Kidney (tissue), 14 donors: ENCODE data around the gene NLRP11. TPM values are rescaled to one million over a fixed set of nuclear protein-coding genes. Genes with fewer than 3 reads are reported as not detected.

Source experiments
- DNase-seq, 5 donors: peaks; one replicate each; pipeline ENCODE4 v3.0.0-alpha.2; 2013 to 2020
- FAIRE-seq: peaks from 2 replicates; lab custom pipeline; 2012; peaks lifted over from hg19 to GRCh38; lab: Jason Lieb, UNC
- H3K27ac ChIP-seq, 2 donors: one replicate each; pipeline ENCODE4 v1.7.0; 2013; ENCODE audit warnings: low read depth in 2 of 2, low read length in 2 of 2, inconsistent platforms in 1 of 2
- H3K27me3 ChIP-seq: one replicate; pipeline ENCODE4 v1.7.1; 2013; ENCODE audit warnings: low read length, inconsistent platforms; ENCODE audit not compliant: control insufficient read depth, insufficient read depth
- H3K36me3 ChIP-seq, 3 donors: one replicate each; pipeline versions ENCODE4 v1.7.0 to v1.7.1; 2013; ENCODE audit warnings: low read length in 3 of 3, control low read depth in 1 of 3, inconsistent platforms in 1 of 3; ENCODE audit not compliant: insufficient read depth in 3 of 3, control insufficient read depth in 2 of 3
- H3K4me1 ChIP-seq, 3 donors: one replicate each; pipeline versions ENCODE4 v1.7.0 to v1.7.1; 2013; ENCODE audit warnings: low read length in 3 of 3, inconsistent platforms in 1 of 3, low read depth in 1 of 3; ENCODE audit not compliant: control insufficient read depth in 2 of 3, insufficient read depth in 2 of 3
- H3K4me3 ChIP-seq, 3 donors: one replicate each; pipeline versions ENCODE4 v1.7.0 to v1.8.1; 2013; ENCODE audit warnings: low read length in 3 of 3, control low read depth in 1 of 3, inconsistent platforms in 1 of 3
- H3K9ac ChIP-seq, 3 donors: one replicate each; pipeline versions ENCODE4 v1.7.0 to v1.7.1; 2013; ENCODE audit warnings: low read length in 3 of 3, control low read depth in 1 of 3, inconsistent platforms in 1 of 3
- H3K9me3 ChIP-seq, 3 donors: one replicate each; pipeline versions ENCODE4 v1.7.0 to v1.7.1; 2013; ENCODE audit warnings: low read length in 3 of 3, control low read depth in 1 of 3, inconsistent platforms in 1 of 3; ENCODE audit not compliant: control insufficient read depth in 2 of 3, insufficient read depth in 1 of 3
- CTCF ChIP-seq: IDR thresholded peaks from 3 replicates; pipeline ENCODE4 v1.5.1; 2012; ENCODE audit warnings: mild to moderate bottlenecking, moderate library complexity, borderline replicate concordance; ENCODE audit not compliant: insufficient read depth; ENCODE audit errors: extremely low read depth
- intact Hi-C: fragments of 100-400 bp; cut with DNase I; formaldehyde crosslinking; loops from one replicate; pipeline ENCODE4 v1.11.1; 2022
- polyA plus RNA-seq: library from polyadenylated mRNA; stranded (reverse); fragments of 350-450 nt; fragmentation: Illumina TruSeq; extraction: RNeasy Lipid Tissue Mini Kit (QIAGEN cat#74804); gene quantifications from one replicate; pipeline ENCODE4 v1.2.3, GENCODE V29; 2014; ENCODE audit warnings: low read depth, low replicate concordance; ENCODE audit not compliant: insufficient read depth
- total RNA-seq: library from RNA; stranded (reverse); fragmentation: NEBNext Ultra II Directional; extraction: Animal tissue kit (Norgen Biotek cat#: 25700); gene quantifications from one replicate; pipeline ENCODE4 v1.2.1, GENCODE V29; 2021
- donor health status: control.
- donor health status: control.
- donor health status: control.
- donor health status: control.
- donor health status: control.
- donor health status: DM: yes; HTN: yes; CAD: no.
- donor health status: Normal renal cell carcinoma (clear cell type).

Gene NLRP11
- total and polyA plus RNA-seq, 2 donors from 2014 or later: 0.35 TPM; not detected in 1

DNA sequence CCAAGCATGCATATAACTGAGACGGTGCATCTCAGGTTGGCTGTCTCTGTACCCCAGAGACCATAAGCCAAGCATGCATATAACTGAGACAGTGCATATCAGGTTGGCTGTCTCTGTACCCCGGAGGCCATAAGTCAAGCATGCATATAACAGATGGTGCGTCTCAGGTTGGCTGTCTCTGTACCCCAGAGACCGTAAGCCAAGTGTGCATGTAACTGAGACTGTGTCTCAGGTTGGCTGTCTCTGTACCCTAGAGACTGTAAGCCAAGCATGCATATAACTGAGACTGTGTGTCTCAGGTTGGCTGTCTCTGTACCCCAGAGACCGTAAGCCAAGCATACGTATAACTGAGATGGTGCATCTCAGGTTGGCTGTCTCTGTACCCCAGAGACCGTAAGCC lies 35.3 kb upstream of the NLRP11 start:
- Histone ChIP-seq H3K9ac (no peak overlapping the region), H3K27ac (no peak overlapping the region), H3K4me3 (no peak overlapping the region), H3K27me3 (no peaks in the 10 kb centered on the region), H3K9me3 (peaks cover 0 to 3% (median 2%) of the 10 kb centered on the region in 3 donors), H3K4me1 (no peaks in the 10 kb centered on the region), H3K36me3 (no peaks in the 10 kb centered on the region)
- no peak for FAIRE-seq
- intact Hi-C loops: no loop called here
- no peak for DNase-seq
- TF ChIP-seq CTCF: no peak

DNA sequence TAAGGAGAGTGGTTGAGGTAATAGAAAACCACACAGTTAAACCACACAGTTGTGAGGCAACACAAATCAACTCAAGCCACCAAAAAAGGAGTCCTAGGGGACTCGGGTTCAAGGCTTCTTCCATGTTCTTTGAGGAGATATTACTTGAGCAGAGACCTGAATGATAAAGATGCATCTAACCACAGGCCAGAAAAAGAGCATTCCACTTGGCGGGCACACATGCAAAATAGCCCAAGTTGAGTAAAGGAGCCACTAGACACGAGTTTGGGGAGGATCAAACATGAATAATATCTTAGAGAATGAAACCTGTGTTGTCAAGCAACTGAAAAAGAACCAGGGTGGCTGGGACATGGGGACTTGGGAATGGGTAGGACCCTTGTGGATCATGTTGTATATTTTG lies 34.7 kb upstream of the NLRP11 start:
- intact Hi-C loops: no loop called here
- H3K4me1 ChIP-seq: no peaks in the 10 kb centered on the region
- FAIRE-seq: no peak
- no peak overlapping the region for H3K27ac ChIP-seq
- H3K9me3 ChIP-seq: peaks cover 0 to 3% (median 2%) of the 10 kb centered on the region in 3 donors
- H3K36me3 ChIP-seq: no peaks in the 10 kb centered on the region
- no peak overlapping the region for H3K9ac ChIP-seq
- H3K27me3 ChIP-seq: no peaks in the 10 kb centered on the region
- TF ChIP-seq CTCF: no peak
- H3K4me3 ChIP-seq: no peak overlapping the region
- DNase-seq: no peak

DNA sequence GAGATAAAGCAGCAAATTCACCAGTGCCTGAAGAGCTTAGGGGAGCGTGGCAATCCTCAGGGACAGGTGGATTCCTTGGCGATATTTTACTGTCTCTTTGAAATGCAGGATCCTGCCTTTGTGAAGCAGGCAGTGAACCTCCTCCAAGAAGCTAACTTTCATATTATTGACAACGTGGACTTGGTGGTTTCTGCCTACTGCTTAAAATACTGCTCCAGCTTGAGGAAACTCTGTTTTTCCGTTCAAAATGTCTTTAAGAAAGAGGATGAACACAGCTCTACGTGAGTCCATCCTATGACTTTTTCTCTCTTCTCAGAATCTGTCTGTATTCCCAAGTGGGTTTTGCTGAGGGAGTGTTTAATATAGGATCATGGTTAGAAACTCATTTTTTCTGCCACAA lies 27.2 kb upstream of the NLRP11 start:
- intact Hi-C loops: no loop called here
- H3K4me1 ChIP-seq: no peaks in the 10 kb centered on the region

More for the DNA sequence above, 27.2 kb upstream of the NLRP11 start:
- Histone ChIP-seq H3K4me3 (no peak overlapping the region), H3K9ac (no peak overlapping the region), H3K27me3 (no peaks in the 10 kb centered on the region), H3K36me3 (no peaks in the 10 kb centered on the region), H3K27ac (no peak overlapping the region), H3K9me3 (no peaks in the 10 kb centered on the region)
- DNase-seq (no peak), FAIRE-seq (no peak)
- no peak for TF ChIP-seq CTCF
